Measurements from ENCODE around the gene ROGDI.

DNA sequence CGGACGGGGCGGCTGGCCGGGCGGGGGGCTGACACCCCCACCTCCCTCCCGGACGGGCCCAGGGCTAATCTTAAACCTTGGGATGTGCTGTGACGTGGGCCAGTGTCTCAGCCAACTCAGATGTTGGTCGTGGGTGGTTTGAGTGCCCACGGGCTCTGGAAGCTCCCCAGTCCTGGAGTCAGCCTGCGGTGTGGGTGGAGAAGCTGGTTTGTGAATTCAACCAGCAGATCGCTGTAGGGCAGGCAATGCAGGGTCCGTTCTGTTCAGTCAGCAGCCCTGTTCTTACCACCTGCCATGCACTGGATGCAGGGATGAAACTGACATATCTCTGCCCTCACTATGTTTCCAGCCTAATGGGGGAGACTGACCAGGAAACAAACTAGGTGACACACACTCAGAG lies 27.4 kb downstream of the ROGDI start:
- TF ChIP-seq POLR2AphosphoS5 (IDR thresholded peaks at IDR 0.05) = no peak
- TF ChIP-seq, protein P1, sequence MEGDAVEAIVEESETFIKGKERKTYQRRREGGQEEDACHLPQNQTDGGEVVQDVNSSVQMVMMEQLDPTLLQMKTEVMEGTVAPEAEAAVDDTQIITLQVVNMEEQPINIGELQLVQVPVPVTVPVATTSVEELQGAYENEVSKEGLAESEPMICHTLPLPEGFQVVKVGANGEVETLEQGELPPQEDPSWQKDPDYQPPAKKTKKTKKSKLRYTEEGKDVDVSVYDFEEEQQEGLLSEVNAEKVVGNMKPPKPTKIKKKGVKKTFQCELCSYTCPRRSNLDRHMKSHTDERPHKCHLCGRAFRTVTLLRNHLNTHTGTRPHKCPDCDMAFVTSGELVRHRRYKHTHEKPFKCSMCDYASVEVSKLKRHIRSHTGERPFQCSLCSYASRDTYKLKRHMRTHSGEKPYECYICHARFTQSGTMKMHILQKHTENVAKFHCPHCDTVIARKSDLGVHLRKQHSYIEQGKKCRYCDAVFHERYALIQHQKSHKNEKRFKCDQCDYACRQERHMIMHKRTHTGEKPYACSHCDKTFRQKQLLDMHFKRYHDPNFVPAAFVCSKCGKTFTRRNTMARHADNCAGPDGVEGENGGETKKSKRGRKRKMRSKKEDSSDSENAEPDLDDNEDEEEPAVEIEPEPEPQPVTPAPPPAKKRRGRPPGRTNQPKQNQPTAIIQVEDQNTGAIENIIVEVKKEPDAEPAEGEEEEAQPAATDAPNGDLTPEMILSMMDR (IDR thresholded peaks at IDR 0.05) = no peak
